Activated T-cell treated with anti-CD3 and anti-CD28 coated beads for 24 hours (primary cell): ENCODE measurements around the gene TCFL5.
"Not testable (repeated sequence)": the region's sequence is repeated elsewhere in the genome, so short reads cannot be mapped to it uniquely, and the experiment has no call there.

Experiments
- DNase-seq: peaks from one replicate; pipeline ENCODE4 v3.0.0-alpha.2; 2020; ENCODE audit warnings: low read depth

Gene TCFL5

GRCh38 chr20:62880147-62880934 is 18.7 kb upstream of the TCFL5 start:
- DNase-seq, result no peak

- no peak for DNase-seq
These were observed 17.9 kb upstream of the TCFL5 start for GRCh38 chr20:62879275-62880146.

GRCh38 chr20:62878244-62879038 is 16.8 kb upstream of the TCFL5 start:
- DNase-seq, result no peak

- DNase-seq, result no peak
These were observed 15.5 kb upstream of the TCFL5 start for GRCh38 chr20:62876902-62877816.

GRCh38 chr20:62876501-62876901 is 14.9 kb upstream of the TCFL5 start:
- DNase-seq, result no peak

GRCh38 chr20:62875419-62876361 is 14.1 kb upstream of the TCFL5 start:
- no peak for DNase-seq

GRCh38 chr20:62874964-62875344 is 13.3 kb upstream of the TCFL5 start:
- DNase-seq, result no peak

GRCh38 chr20:62873681-62874031 is 12.0 kb upstream of the TCFL5 start:
- DNase-seq, result not testable (repeated sequence)

GRCh38 chr20:62873280-62873679 is 11.7 kb upstream of the TCFL5 start:
- DNase-seq, result no peak

GRCh38 chr20:62872862-62873261 is 11.2 kb upstream of the TCFL5 start:
- no peak for DNase-seq

- no peak for DNase-seq
These were observed 10.7 kb upstream of the TCFL5 start for GRCh38 chr20:62872184-62872847.

GRCh38 chr20:62864207-62864606 is 2.6 kb upstream of the TCFL5 start:
- no peak for DNase-seq

GRCh38 chr20:62860924-62861691 is 514 bp downstream of the TCFL5 start:
- DNase-seq, result peak; percentile 24

GRCh38 chr20:62860391-62860923 is 1.2 kb downstream of the TCFL5 start:
- DNase-seq, result no peak

GRCh38 chr20:62859721-62860120 is 1.9 kb downstream of the TCFL5 start:
- DNase-seq, result no peak

- DNase-seq, result no peak
These were observed 3.4 kb downstream of the TCFL5 start for GRCh38 chr20:62858058-62858830.

- DNase-seq, result no peak
These were observed 4.5 kb downstream of the TCFL5 start for GRCh38 chr20:62856931-62857619.
